OCI-LY1 (cell line): ENCODE data around the gene SLC9A1.

ENCODE experiments used
- H2AFZ ChIP-seq: fragments of 200-600 bp; sonication (generic), shearing (Covaris generic); 2 replicates; pipeline ENCODE4 v1.6.0; 2014; ENCODE audit warnings: antibody characterized with exemption, mild to moderate bottlenecking, low read length
- H3F3A ChIP-seq: fragments of 200-600 bp; sonication (generic), shearing (Covaris generic); 2 replicates; pipeline ENCODE4 v1.6.0; 2014; ENCODE audit warnings: mild to moderate bottlenecking, antibody characterized with exemption, low read length, moderate library complexity; ENCODE audit not compliant: insufficient read depth
- H3K27ac ChIP-seq: fragments of 200-600 bp; sonication (generic); 2 replicates; pipeline ENCODE4 v1.5.1; 2014; ENCODE audit warnings: low read length, mixed run types, mild to moderate bottlenecking, low read depth; ENCODE audit not compliant: poor library complexity, severe bottlenecking
- H3K27me3 ChIP-seq: fragments of 200-600 bp; sonication (generic); 2 replicates; pipeline ENCODE4 v1.6.0; 2014; ENCODE audit warnings: antibody characterized with exemption, mild to moderate bottlenecking, low read length, moderate library complexity; ENCODE audit not compliant: insufficient read depth
- H3K36me3 ChIP-seq: fragments of 200-600 bp; sonication (generic); 2 replicates; pipeline ENCODE4 v1.6.1; 2014; ENCODE audit warnings: mild to moderate bottlenecking, antibody characterized with exemption, low read length, moderate library complexity, mixed read lengths; ENCODE audit not compliant: insufficient read depth
- H3K4me1 ChIP-seq: fragments of 200-600 bp; sonication (generic); 2 replicates; pipeline ENCODE4 v1.5.1; 2014; ENCODE audit warnings: mild to moderate bottlenecking, low read length, moderate library complexity; ENCODE audit not compliant: insufficient read depth, severe bottlenecking
- H3K4me2 ChIP-seq: fragments of 200-600 bp; sonication (generic), shearing (Covaris generic); 2 replicates; pipeline ENCODE4 v1.6.1; 2014; ENCODE audit warnings: low read length
- H3K4me3 ChIP-seq: fragments of 200-600 bp; sonication (generic); 2 replicates; pipeline ENCODE4 v1.5.1; 2014; ENCODE audit warnings: low read length, low read depth, mild to moderate bottlenecking, mixed read lengths; ENCODE audit not compliant: poor library complexity, severe bottlenecking
- H3K79me2 ChIP-seq: fragments of 200-600 bp; shearing (Covaris generic); 2 replicates; pipeline ENCODE4 v1.6.1; 2016; ENCODE audit warnings: mixed run types, low read length, mixed read lengths; ENCODE audit not compliant: insufficient read depth
- H3K9ac ChIP-seq: fragments of 200-600 bp; sonication (generic), shearing (Covaris generic); 2 replicates; pipeline ENCODE4 v1.6.1; 2014; ENCODE audit warnings: mild to moderate bottlenecking, low read length, mixed read lengths
- H3K9me2 ChIP-seq: fragments of 200-600 bp; sonication (generic), shearing (Covaris generic); 2 replicates; pipeline ENCODE4 v1.6.1; 2014; ENCODE audit warnings: low read depth, mild to moderate bottlenecking, low read length, mixed read lengths
- H3K9me3 ChIP-seq: fragments of 200-600 bp; shearing (Covaris generic); 2 replicates; pipeline ENCODE4 v1.6.1; 2014; ENCODE audit warnings: low read length, mixed read lengths
- H4K20me1 ChIP-seq: fragments of 200-600 bp; sonication (generic), shearing (Covaris generic); 2 replicates; pipeline ENCODE4 v1.6.0; 2016; ENCODE audit warnings: mild to moderate bottlenecking, low read length; ENCODE audit not compliant: insufficient read depth
- EZH2 ChIP-seq: fragments of 200-600 bp; sonication (generic), shearing (Covaris generic); IDR thresholded peaks from 2 replicates; pipeline ENCODE4 v1.8.0; 2017; ENCODE audit warnings: borderline replicate concordance, mixed run types, mild to moderate bottlenecking, antibody characterized with exemption, low read length, moderate library complexity, mixed read lengths
- TF ChIP-seq, protein P1 (sequence below): fragments of 200-600 bp; sonication (generic), shearing (Covaris generic); IDR thresholded peaks from 2 replicates; pipeline ENCODE4 v1.5.1; 2017; ENCODE audit warnings: mild to moderate bottlenecking, antibody characterized with exemption, low read length, moderate library complexity, mixed read lengths

Gene SLC9A1

DNA sequence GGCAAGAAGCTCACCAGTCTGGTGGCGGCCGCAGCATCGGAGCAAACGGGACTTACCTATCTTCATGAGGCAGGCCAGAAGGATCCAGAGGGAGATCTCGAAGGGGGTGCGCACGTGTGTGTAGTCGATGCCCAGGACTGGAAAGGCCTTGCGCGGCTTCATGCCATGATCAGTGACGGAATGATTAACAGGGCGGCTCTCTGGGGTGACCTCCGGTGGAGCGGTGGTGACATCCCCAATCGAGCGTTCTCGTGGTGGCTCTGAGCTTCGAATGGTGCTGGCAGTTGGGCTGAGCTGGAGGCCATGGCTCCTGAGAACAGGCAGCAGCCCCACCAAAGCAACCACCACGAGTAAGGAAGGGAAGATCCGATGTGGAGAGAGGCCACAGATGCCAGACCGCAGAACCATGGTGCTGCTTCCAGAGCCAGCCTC lies 982 bp downstream of the SLC9A1 start:
- Histone ChIP-seq H4K20me1 (no peaks in the 10 kb centered on the region), H3K79me2 (peaks cover 21% of the 10 kb centered on the region), H3K27me3 (no peaks in the 10 kb centered on the region), H3K4me3 (peak overlapping the region; percentile 82), H2AFZ (no peak overlapping the region), H3K36me3 (no peaks in the 10 kb centered on the region), H3K9me3 (no peaks in the 10 kb centered on the region), H3F3A (no peaks in the 10 kb centered on the region), H3K4me2 (peak overlapping the region; percentile 88), H3K27ac (peak overlapping the region; percentile 66), H3K4me1 (peaks cover 63% of the 10 kb centered on the region), H3K9me2 (no peaks in the 10 kb centered on the region), H3K9ac (peak overlapping the region; percentile 92)
- TF ChIP-seq, protein P1, sequence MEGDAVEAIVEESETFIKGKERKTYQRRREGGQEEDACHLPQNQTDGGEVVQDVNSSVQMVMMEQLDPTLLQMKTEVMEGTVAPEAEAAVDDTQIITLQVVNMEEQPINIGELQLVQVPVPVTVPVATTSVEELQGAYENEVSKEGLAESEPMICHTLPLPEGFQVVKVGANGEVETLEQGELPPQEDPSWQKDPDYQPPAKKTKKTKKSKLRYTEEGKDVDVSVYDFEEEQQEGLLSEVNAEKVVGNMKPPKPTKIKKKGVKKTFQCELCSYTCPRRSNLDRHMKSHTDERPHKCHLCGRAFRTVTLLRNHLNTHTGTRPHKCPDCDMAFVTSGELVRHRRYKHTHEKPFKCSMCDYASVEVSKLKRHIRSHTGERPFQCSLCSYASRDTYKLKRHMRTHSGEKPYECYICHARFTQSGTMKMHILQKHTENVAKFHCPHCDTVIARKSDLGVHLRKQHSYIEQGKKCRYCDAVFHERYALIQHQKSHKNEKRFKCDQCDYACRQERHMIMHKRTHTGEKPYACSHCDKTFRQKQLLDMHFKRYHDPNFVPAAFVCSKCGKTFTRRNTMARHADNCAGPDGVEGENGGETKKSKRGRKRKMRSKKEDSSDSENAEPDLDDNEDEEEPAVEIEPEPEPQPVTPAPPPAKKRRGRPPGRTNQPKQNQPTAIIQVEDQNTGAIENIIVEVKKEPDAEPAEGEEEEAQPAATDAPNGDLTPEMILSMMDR = no peak
- no peak for TF ChIP-seq EZH2

- peak overlapping the region; percentile 92 for H3K9ac ChIP-seq
- H3K9me3 ChIP-seq = no peaks in the 10 kb centered on the region
- H3K4me2 ChIP-seq = peak overlapping the region; percentile 88
- peaks cover 67% of the 10 kb centered on the region for H3K4me1 ChIP-seq
- H3K27me3 ChIP-seq = no peaks in the 10 kb centered on the region
- no peaks in the 10 kb centered on the region for H3F3A ChIP-seq
- no peaks in the 10 kb centered on the region for H3K9me2 ChIP-seq
- H2AFZ ChIP-seq = no peak overlapping the region
- peak overlapping the region; percentile 66 for H3K27ac ChIP-seq
- TF ChIP-seq EZH2 = no peak
- TF ChIP-seq, protein P1 = no peak
- H4K20me1 ChIP-seq = no peaks in the 10 kb centered on the region
- no peaks in the 10 kb centered on the region for H3K36me3 ChIP-seq
- peaks cover 21% of the 10 kb centered on the region for H3K79me2 ChIP-seq
- H3K4me3 ChIP-seq = peak overlapping the region; percentile 82
These were observed 1.4 kb downstream of the SLC9A1 start for GRCh38 chr1:27153549-27153886.

- Histone ChIP-seq H3K27ac (peak overlapping the region; percentile 66), H3K36me3 (no peaks in the 10 kb centered on the region), H3K79me2 (peaks cover 21% of the 10 kb centered on the region), H3K27me3 (no peaks in the 10 kb centered on the region), H3K4me1 (peaks cover 72% of the 10 kb centered on the region), H2AFZ (no peak overlapping the region), H3K9me2 (no peaks in the 10 kb centered on the region), H3F3A (no peaks in the 10 kb centered on the region), H3K9ac (peak overlapping the region; percentile 92), H3K9me3 (no peaks in the 10 kb centered on the region), H3K4me2 (peak overlapping the region; percentile 88), H4K20me1 (no peaks in the 10 kb centered on the region), H3K4me3 (peak overlapping the region; percentile 82)
- TF ChIP-seq, protein P1 = no peak
- TF ChIP-seq EZH2 = no peak
These were observed 1.9 kb downstream of the SLC9A1 start for GRCh38 chr1:27152829-27153548.
